HepG2 (cell line): Measurements from ENCODE around the gene ADCY7. TPM values are rescaled to one million over a fixed set of nuclear protein-coding genes. Genes with fewer than 3 reads are reported as not detected.

Experiments
- ATAC-seq: fragments of 200-7000 bp; cut with Tn5 transposase; 3 replicates; pipeline ENCODE4 v1.9.1; 2020; ENCODE audit warnings: mild to moderate bottlenecking, moderate library complexity
- BruUV-seq: library from RNA; stranded (reverse); fragments of 400-500 nt; replicated peaks from 2 replicates; lab custom pipeline; 2021; lab: Mats Ljungman, UMichigan
- CTCF ChIA-PET: fragments of 300-600 bp; formaldehyde crosslinking; extraction: SDS; loops from one replicate; lab custom pipeline; 2021; ENCODE audit warnings: low total read pairs, inconsistent platforms, low intra/inter-chr PET ratio; lab: Yijun Ruan, JAX
- POLR2A ChIA-PET: fragments of 350-600 bp; sonication (Branson Sonifier 250); formaldehyde crosslinking; loops from one replicate; lab custom pipeline; 2020; ENCODE audit warnings: antibody characterized with exemption, inconsistent platforms; lab: Yijun Ruan, JAX
- DNase-seq: peaks from one replicate; pipeline ENCODE4 v3.0.0-alpha.2; 2015; ENCODE audit warnings: low spot score
- FAIRE-seq: peaks from 3 replicates; lab custom pipeline; 2011; peaks lifted over from hg19 to GRCh38; lab: Jason Lieb, UNC
- H2AFZ ChIP-seq: one replicate; pipeline ENCODE4 v1.6.1; 2011; ENCODE audit warnings: low read length, inconsistent platforms
- H3K27ac ChIP-seq: fragments of 300-600 bp; 3 replicates; pipeline ENCODE4 v1.8.0; 2011; ENCODE audit warnings: mixed run types, mild to moderate bottlenecking, mixed read lengths, low read length, inconsistent platforms; ENCODE audit not compliant: insufficient read depth; ENCODE audit errors: extremely low read length
- H3K27me3 ChIP-seq, 2 experiments: fragments of 200-600 bp in 1 of 2; 2 replicates in 1 of 2; 3 replicates in 1 of 2; pipeline versions ENCODE4 v1.6.0 to v1.8.0; 2011; ENCODE audit warnings: low read length in 2 of 2, mild to moderate bottlenecking in 2 of 2, moderate library complexity in 2 of 2, inconsistent platforms in 1 of 2; ENCODE audit not compliant: insufficient read depth in 2 of 2, control insufficient read depth in 1 of 2
- H3K36me3 ChIP-seq, 2 experiments: fragments of 200-600 bp in 1 of 2; replicated peaks in 1 of 2; 2 replicates in 1 of 2; 3 replicates in 1 of 2; pipeline versions ENCODE4 v1.5.1 to v1.8.0; 2011; ENCODE audit warnings: low read length in 2 of 2, inconsistent platforms in 1 of 2; ENCODE audit not compliant: insufficient read depth in 2 of 2, control insufficient read depth in 1 of 2
- H3K4me1 ChIP-seq: 2 replicates; pipeline ENCODE4 v1.5.1; 2012; ENCODE audit warnings: low read length, inconsistent platforms; ENCODE audit not compliant: insufficient read depth
- H3K4me2 ChIP-seq: 2 replicates; pipeline ENCODE4 v1.6.0; 2011; ENCODE audit warnings: low read depth, low read length, inconsistent platforms
- H3K4me3 ChIP-seq, 3 experiments: fragments of 200-600 bp in 1 of 3; sonication (generic), shearing (Covaris generic) in 1 of 3; replicated peaks in 1 of 3; 2 replicates each; pipeline ENCODE4 v1.5.1; 2011 to 2016; ENCODE audit warnings: low read length in 3 of 3, inconsistent platforms in 2 of 3, low read depth in 2 of 3, mild to moderate bottlenecking in 2 of 3, control low read depth in 1 of 3, mixed read lengths in 1 of 3; ENCODE audit not compliant: insufficient read depth in 1 of 3
- H3K79me2 ChIP-seq: one replicate; pipeline ENCODE4 v1.6.1; 2011; ENCODE audit warnings: low read length, inconsistent platforms; ENCODE audit not compliant: insufficient read depth
- H3K9ac ChIP-seq: 2 replicates; pipeline ENCODE4 v1.6.0; 2011; ENCODE audit warnings: mild to moderate bottlenecking, low read depth, low read length, inconsistent platforms; ENCODE audit not compliant: insufficient read depth
- H3K9me3 ChIP-seq: 2 replicates; pipeline ENCODE4 v1.5.1; 2012; ENCODE audit warnings: mild to moderate bottlenecking, low read length
- H4K20me1 ChIP-seq: 2 replicates; pipeline ENCODE4 v1.6.0; 2011; ENCODE audit warnings: inconsistent platforms, mild to moderate bottlenecking, low read length, moderate library complexity; ENCODE audit not compliant: insufficient read depth
- CENPT ChIP-seq: sonication (generic); formaldehyde crosslinking; IDR thresholded peaks from 2 replicates; pipeline ENCODE4 v1.8.0; 2022; ENCODE audit warnings: low read depth, mild to moderate bottlenecking, moderate library complexity, missing genetic modification reagents
- PTBP1 ChIP-seq: fragments of 200-400 bp; formaldehyde crosslinking; IDR thresholded peaks from 2 replicates; pipeline ENCODE4 v1.6.1; 2018; ENCODE audit warnings: low read length, low read depth; ENCODE audit not compliant: poor library complexity, severe bottlenecking
- SP4 ChIP-seq: sonication (generic); formaldehyde crosslinking; IDR thresholded peaks from 2 replicates; pipeline ENCODE4 v1.8.1; 2023; ENCODE audit warnings: mild to moderate bottlenecking, missing genetic modification reagents
- THAP11 ChIP-seq: IDR thresholded peaks from 2 replicates; pipeline ENCODE4 v1.6.1; 2016; ENCODE audit warnings: missing biosample characterization, missing genetic modification reagents
- ZFY ChIP-seq: sonication (generic); formaldehyde crosslinking; IDR thresholded peaks from 2 replicates; pipeline ENCODE4 v1.4.0; 2020; ENCODE audit warnings: missing genetic modification reagents
- ZNF770 ChIP-seq: sonication (generic); formaldehyde crosslinking; IDR thresholded peaks from 2 replicates; pipeline ENCODE4 v1.5.0; 2020; ENCODE audit warnings: mild to moderate bottlenecking, missing genetic modification reagents
- ZNF782 ChIP-seq: sonication (generic); formaldehyde crosslinking; IDR thresholded peaks from 2 replicates; pipeline ENCODE4 v1.4.0; 2020; ENCODE audit warnings: missing genetic modification reagents, mild to moderate bottlenecking, borderline replicate concordance
- WGBS: methylation state at CpG from one replicate; pipeline ENCODE4 v1.1.6; 2017; ENCODE audit warnings: low lambda C conversion rate; 5-methylcytosine and 5-hydroxymethylcytosine counted together
- in situ Hi-C: cut with HindIII; loops from 2 replicates; pipeline ENCODE4 v1.10.0; 2017; ENCODE audit warnings: low pct_unique_long_range_greater_than_20kb; ENCODE audit not compliant: extremely low pct_ligation_motif_present
- intact Hi-C: fragments of 100-400 bp; cut with micrococcal nuclease; formaldehyde crosslinking; loops from one replicate; pipeline ENCODE4 v1.10.0; 2022; ENCODE audit not compliant: unreplicated experiment
- polyA plus RNA-seq, 8 experiments: library from polyadenylated mRNA; depleted of rRNA in 3 of 8; stranded (reverse) in 7 of 8; unstranded in 1 of 8; fragments of >200 nt; fragmentation: Illumina TruSeq in 4 of 8; extraction: Trizol in 4 of 8; gene quantifications; 2 replicates each; pipeline versions ENCODE4 v1.2.1 to v1.2.3, GENCODE V29; 2011 to 2016; ENCODE audit warnings: low read depth in 4 of 8, missing spikeins in 1 of 8, mixed read lengths in 1 of 8; ENCODE audit not compliant: insufficient read depth in 1 of 8
- total RNA-seq, 5 experiments: library from RNA; depleted of rRNA; stranded (reverse); fragments of >200 nt; fragmentation: Illumina TruSeq; extraction: Trizol; gene quantifications; 2 replicates each; pipeline ENCODE4 v1.2.3, GENCODE V29; 2016; ENCODE audit warnings: low read depth in 1 of 5
- TF ChIP-seq, protein P1 (sequence below): sonication (generic); formaldehyde crosslinking; IDR thresholded peaks from 2 replicates; pipeline ENCODE4 v1.4.0; 2020; ENCODE audit warnings: missing genetic modification reagents
- TF ChIP-seq, protein P2 (sequence below): sonication (generic); formaldehyde crosslinking; IDR thresholded peaks from 2 replicates; pipeline ENCODE4 v1.5.1; 2020; ENCODE audit warnings: mild to moderate bottlenecking, missing genetic modification reagents, moderate library complexity

Gene ADCY7
- total and polyA plus RNA-seq, 2 of the 13 experiments (the other 11 are each of a cell fraction or from before 2014, with no cell fraction given): 2.2 to 4.3 TPM

DNA sequence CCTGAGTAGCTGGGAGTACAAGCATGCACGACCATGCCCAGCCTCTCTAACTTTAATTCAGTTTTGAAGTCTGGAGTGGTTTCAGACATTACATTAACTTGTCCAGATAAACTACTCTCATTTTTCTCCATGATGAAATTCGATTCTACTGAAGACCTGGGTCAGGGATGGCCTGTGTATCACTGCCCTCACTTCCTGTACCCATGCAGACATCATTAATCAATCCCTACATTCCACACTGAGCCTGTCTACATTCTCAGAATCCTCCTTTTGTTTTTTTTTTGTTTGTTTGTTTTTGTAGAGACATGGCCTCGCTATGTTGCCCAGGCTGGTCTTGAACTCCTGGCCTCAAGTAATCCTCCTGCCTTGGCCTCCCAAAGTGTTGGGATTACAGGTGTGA lies 22.6 kb downstream of the ADCY7 start:
- no peak overlapping the region for H2AFZ ChIP-seq
- no peaks in the 10 kb centered on the region for H3K27me3 ChIP-seq
- FAIRE-seq: no peak
- BruUV-seq: no TSS peak
- 35% methylated on average over 3 of the region's 3 CpGs for WGBS
- no peak for ATAC-seq
- ChIA-PET POLR2A (no interaction called here), CTCF (no interaction called here)
- peaks cover 59% of the 10 kb centered on the region for H3K4me1 ChIP-seq
- no peaks in the 10 kb centered on the region for H3K9me3 ChIP-seq
- in situ Hi-C loops: no loop called here
- DNase-seq: no peak
- H3K4me2 ChIP-seq: no peak overlapping the region
- no peaks in the 10 kb centered on the region for H3K36me3 ChIP-seq
- no peak overlapping the region for H3K4me3 ChIP-seq
- TF ChIP-seq ZNF770 (CRISPR knock-in tag): peak; percentile 81
- TF ChIP-seq, protein P1, sequence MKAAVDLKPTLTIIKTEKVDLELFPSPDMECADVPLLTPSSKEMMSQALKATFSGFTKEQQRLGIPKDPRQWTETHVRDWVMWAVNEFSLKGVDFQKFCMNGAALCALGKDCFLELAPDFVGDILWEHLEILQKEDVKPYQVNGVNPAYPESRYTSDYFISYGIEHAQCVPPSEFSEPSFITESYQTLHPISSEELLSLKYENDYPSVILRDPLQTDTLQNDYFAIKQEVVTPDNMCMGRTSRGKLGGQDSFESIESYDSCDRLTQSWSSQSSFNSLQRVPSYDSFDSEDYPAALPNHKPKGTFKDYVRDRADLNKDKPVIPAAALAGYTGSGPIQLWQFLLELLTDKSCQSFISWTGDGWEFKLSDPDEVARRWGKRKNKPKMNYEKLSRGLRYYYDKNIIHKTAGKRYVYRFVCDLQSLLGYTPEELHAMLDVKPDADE: no peak
- no peaks in the 10 kb centered on the region for H3K79me2 ChIP-seq
- no peak overlapping the region for H3K9ac ChIP-seq
- intact Hi-C loops: no loop called here
- H4K20me1 ChIP-seq: no peaks in the 10 kb centered on the region
- no peak overlapping the region for H3K27ac ChIP-seq

DNA sequence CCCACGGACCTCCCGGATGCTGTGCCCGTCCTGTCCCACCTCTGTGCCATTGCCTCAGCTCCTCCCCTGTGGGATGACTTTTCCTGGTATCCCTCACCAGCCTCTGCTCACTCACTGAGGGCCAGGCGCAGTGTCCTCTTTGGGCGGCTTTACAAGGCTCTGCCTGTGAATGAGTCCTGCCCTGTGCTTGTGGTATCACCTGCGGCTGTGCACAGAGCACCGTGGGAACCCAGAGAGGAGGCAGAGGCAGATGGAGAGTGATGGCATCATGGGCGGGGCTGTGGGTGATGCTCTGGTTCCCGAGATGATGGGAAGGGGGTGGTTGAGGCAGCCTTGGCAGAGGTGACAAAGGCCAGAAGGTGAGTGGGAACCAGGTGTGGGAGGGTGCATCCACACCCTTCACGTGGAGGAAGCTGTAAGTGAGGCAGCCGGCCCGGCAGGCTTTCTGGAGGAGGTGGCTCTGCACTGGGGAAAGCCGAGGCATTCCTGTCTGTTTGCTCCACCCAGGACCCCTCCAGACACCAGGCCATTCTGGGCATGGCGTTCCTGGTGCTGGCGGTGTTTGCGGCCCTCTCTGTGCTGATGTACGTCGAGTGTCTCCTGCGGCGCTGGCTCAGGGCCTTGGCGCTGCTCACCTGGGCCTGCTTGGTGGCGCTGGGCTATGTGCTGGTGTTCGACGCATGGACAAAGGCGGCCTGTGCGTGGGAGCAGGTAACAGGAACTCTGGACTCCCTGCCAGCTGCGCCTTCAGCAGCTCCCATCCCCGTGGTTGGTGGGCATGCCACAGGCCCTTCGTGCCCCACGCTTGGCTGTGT lies 23.8 kb downstream of the ADCY7 start:
- in situ Hi-C loops: no loop called here
- CTCF ChIA-PET: no interaction called here
- no TSS peak for BruUV-seq
- intact Hi-C loops: no loop called here
- DNase-seq (no peak), ATAC-seq (no peak), FAIRE-seq (no peak)
- H4K20me1 ChIP-seq: no peaks in the 10 kb centered on the region
- no peaks in the 10 kb centered on the region for H3K36me3 ChIP-seq
- POLR2A ChIA-PET: no interaction called here
- H3K9me3 ChIP-seq: no peaks in the 10 kb centered on the region
- H3K9ac ChIP-seq: no peak overlapping the region
- no peaks in the 10 kb centered on the region for H3K79me2 ChIP-seq
- H3K27me3 ChIP-seq: no peaks in the 10 kb centered on the region
- peaks cover 50% of the 10 kb centered on the region for H3K4me1 ChIP-seq
- no peak overlapping the region for H3K4me3 ChIP-seq
- H2AFZ ChIP-seq: no peak overlapping the region
- no peak overlapping the region for H3K27ac ChIP-seq
- WGBS: 65% methylated on average over 11 of the region's 30 CpGs
- H3K4me2 ChIP-seq: no peak overlapping the region
- TF ChIP-seq ZFY (CRISPR knock-in tag) (no peak), CENPT (CRISPR knock-in tag) (0 out of 2 replicates have a peak, but pooled peaks have one; percentile 5), ZNF782 (CRISPR knock-in tag) (no peak), PTBP1 (no peak), THAP11 (no peak), SP4 (CRISPR knock-in tag) (0 out of 2 replicates have a peak, but pooled peaks have one; percentile 6)
- TF ChIP-seq, protein P2, sequence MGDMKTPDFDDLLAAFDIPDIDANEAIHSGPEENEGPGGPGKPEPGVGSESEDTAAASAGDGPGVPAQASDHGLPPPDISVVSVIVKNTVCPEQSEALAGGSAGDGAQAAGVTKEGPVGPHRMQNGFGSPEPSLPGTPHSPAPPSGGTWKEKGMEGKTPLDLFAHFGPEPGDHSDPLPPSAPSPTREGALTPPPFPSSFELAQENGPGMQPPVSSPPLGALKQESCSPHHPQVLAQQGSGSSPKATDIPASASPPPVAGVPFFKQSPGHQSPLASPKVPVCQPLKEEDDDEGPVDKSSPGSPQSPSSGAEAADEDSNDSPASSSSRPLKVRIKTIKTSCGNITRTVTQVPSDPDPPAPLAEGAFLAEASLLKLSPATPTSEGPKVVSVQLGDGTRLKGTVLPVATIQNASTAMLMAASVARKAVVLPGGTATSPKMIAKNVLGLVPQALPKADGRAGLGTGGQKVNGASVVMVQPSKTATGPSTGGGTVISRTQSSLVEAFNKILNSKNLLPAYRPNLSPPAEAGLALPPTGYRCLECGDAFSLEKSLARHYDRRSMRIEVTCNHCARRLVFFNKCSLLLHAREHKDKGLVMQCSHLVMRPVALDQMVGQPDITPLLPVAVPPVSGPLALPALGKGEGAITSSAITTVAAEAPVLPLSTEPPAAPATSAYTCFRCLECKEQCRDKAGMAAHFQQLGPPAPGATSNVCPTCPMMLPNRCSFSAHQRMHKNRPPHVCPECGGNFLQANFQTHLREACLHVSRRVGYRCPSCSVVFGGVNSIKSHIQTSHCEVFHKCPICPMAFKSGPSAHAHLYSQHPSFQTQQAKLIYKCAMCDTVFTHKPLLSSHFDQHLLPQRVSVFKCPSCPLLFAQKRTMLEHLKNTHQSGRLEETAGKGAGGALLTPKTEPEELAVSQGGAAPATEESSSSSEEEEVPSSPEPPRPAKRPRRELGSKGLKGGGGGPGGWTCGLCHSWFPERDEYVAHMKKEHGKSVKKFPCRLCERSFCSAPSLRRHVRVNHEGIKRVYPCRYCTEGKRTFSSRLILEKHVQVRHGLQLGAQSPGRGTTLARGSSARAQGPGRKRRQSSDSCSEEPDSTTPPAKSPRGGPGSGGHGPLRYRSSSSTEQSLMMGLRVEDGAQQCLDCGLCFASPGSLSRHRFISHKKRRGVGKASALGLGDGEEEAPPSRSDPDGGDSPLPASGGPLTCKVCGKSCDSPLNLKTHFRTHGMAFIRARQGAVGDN (CRISPR knock-in tag): 0 out of 2 replicates have a peak, but pooled peaks have one; percentile 12
